H9 (cell line): ENCODE results near the gene LRRC42. TPM values are rescaled to one million over a fixed set of nuclear protein-coding genes. Genes with fewer than 3 reads are reported as not detected.

Experiments used
- DNase-seq: peaks from one replicate; pipeline ENCODE4 v3.0.0-alpha.2; 2017
- H2AFZ ChIP-seq: one replicate; pipeline ENCODE4 v1.6.1; 2013; ENCODE audit warnings: mild to moderate bottlenecking, low read length, control low read depth, moderate library complexity
- H2AK5ac ChIP-seq: 2 replicates; pipeline ENCODE4 v1.6.1; 2013; ENCODE audit warnings: low read length, control low read depth, mixed read lengths; ENCODE audit not compliant: insufficient read length
- H2BK120ac ChIP-seq: one replicate; pipeline ENCODE4 v1.6.1; 2013; ENCODE audit warnings: low read depth, mild to moderate bottlenecking, low read length, control low read depth, inconsistent platforms; ENCODE audit not compliant: poor library complexity, severe bottlenecking
- H2BK12ac ChIP-seq: 2 replicates; pipeline ENCODE4 v1.6.1; 2013; ENCODE audit warnings: low read length, control low read depth, mixed read lengths, low read depth; ENCODE audit not compliant: insufficient read length
- H2BK15ac ChIP-seq: 2 replicates; pipeline ENCODE4 v1.6.1; 2013; ENCODE audit warnings: low read depth, low read length, control low read depth
- H2BK20ac ChIP-seq: one replicate; pipeline ENCODE4 v1.6.1; 2013; ENCODE audit warnings: low read depth, mild to moderate bottlenecking, low read length, control low read depth, inconsistent platforms; ENCODE audit not compliant: poor library complexity, severe bottlenecking
- H2BK5ac ChIP-seq: 2 replicates; pipeline ENCODE4 v1.6.1; 2013; ENCODE audit warnings: low read length, control low read depth, mixed read lengths; ENCODE audit not compliant: insufficient read length
- H3K14ac ChIP-seq: 2 replicates; pipeline ENCODE4 v1.6.1; 2013; ENCODE audit warnings: low read length, control low read depth; ENCODE audit not compliant: insufficient read depth
- H3K18ac ChIP-seq: 2 replicates; pipeline ENCODE4 v1.6.1; 2013; ENCODE audit warnings: low read depth, mild to moderate bottlenecking, mixed read lengths, low read length, control low read depth; ENCODE audit not compliant: insufficient read length
- H3K23ac ChIP-seq: 2 replicates; pipeline ENCODE4 v1.6.1; 2013; ENCODE audit warnings: low read length, control low read depth, mixed read lengths, low read depth; ENCODE audit not compliant: insufficient read length
- H3K23me2 ChIP-seq: 2 replicates; pipeline ENCODE4 v1.6.1; 2013; ENCODE audit warnings: low read depth, mild to moderate bottlenecking, mixed read lengths, low read length, control low read depth; ENCODE audit not compliant: insufficient read length, poor library complexity, severe bottlenecking
- H3K27ac ChIP-seq: 2 replicates; pipeline ENCODE4 v1.5.1; 2013; ENCODE audit warnings: low read length, control low read depth, mixed read lengths, low read depth; ENCODE audit not compliant: insufficient read length
- H3K27me3 ChIP-seq: 2 replicates; pipeline ENCODE4 v1.6.1; 2013; ENCODE audit warnings: low read length, control low read depth, inconsistent platforms; ENCODE audit not compliant: insufficient read depth
- H3K4ac ChIP-seq: 2 replicates; pipeline ENCODE4 v1.6.1; 2013; ENCODE audit warnings: low read depth, mild to moderate bottlenecking, control low read depth, inconsistent platforms, low read length, moderate library complexity
- H3K4me1 ChIP-seq: 2 replicates; pipeline ENCODE4 v1.6.1; 2013; ENCODE audit warnings: low read length, control low read depth, inconsistent platforms; ENCODE audit not compliant: insufficient read depth
- H3K4me2 ChIP-seq: 2 replicates; pipeline ENCODE4 v1.6.1; 2013; ENCODE audit warnings: low read length, control low read depth, mixed read lengths; ENCODE audit not compliant: insufficient read length, insufficient read depth
- H3K56ac ChIP-seq: 2 replicates; pipeline ENCODE4 v1.6.1; 2013; ENCODE audit warnings: low read depth, mild to moderate bottlenecking, mixed read lengths, low read length, control low read depth; ENCODE audit not compliant: insufficient read length
- H3K79me1 ChIP-seq: 2 replicates; pipeline ENCODE4 v1.6.1; 2013; ENCODE audit warnings: low read depth, mild to moderate bottlenecking, moderate library complexity, low read length, control low read depth, inconsistent platforms; ENCODE audit not compliant: insufficient read depth, poor library complexity, severe bottlenecking
- H3K79me2 ChIP-seq: 2 replicates; pipeline ENCODE4 v1.6.1; 2013; ENCODE audit warnings: low read length, control low read depth, inconsistent platforms; ENCODE audit not compliant: insufficient read depth
- H3K9ac ChIP-seq: 2 replicates; pipeline ENCODE4 v1.6.1; 2013; ENCODE audit warnings: low read length, control low read depth, mixed read lengths; ENCODE audit not compliant: insufficient read length; ENCODE audit errors: extremely low read depth
- H3K9me3 ChIP-seq: one replicate; pipeline ENCODE4 v1.6.1; 2013; ENCODE audit warnings: low read depth, low read length, inconsistent platforms; ENCODE audit not compliant: control insufficient read depth
- H3T11ph ChIP-seq: one replicate; pipeline ENCODE4 v1.6.1; 2013; ENCODE audit warnings: mild to moderate bottlenecking, low read length, control low read depth, inconsistent platforms
- H4K20me1 ChIP-seq: one replicate; pipeline ENCODE4 v1.6.1; 2013; ENCODE audit not compliant: control insufficient read depth, insufficient read length, insufficient read depth
- H4K5ac ChIP-seq: 2 replicates; pipeline ENCODE4 v1.6.1; 2013; ENCODE audit warnings: low read depth, mild to moderate bottlenecking, mixed read lengths, low read length, control low read depth; ENCODE audit not compliant: insufficient read length
- H4K8ac ChIP-seq: replicated peaks from 2 replicates; pipeline ENCODE4 v1.6.1; 2013; ENCODE audit warnings: low read length, control low read depth, mixed read lengths, low read depth; ENCODE audit not compliant: insufficient read length
- H4K91ac ChIP-seq: 2 replicates; pipeline ENCODE4 v1.6.1; 2013; ENCODE audit warnings: low read depth, mild to moderate bottlenecking, moderate library complexity, mixed read lengths, low read length, control low read depth; ENCODE audit not compliant: insufficient read length
- H3K27ac Mint-ChIP-seq, 3 experiments: 2 replicates in 2 of 3; 3 replicates in 1 of 3; pipeline ENCODE4 v1.8.0; 2020 to 2021; ENCODE audit warnings: mixed read lengths in 3 of 3, mild to moderate bottlenecking in 1 of 3, moderate library complexity in 1 of 3
- H3K27me3 Mint-ChIP-seq: 2 replicates; pipeline ENCODE4 v1.8.0; 2021; ENCODE audit warnings: low read depth, mild to moderate bottlenecking, moderate library complexity, mixed read lengths
- H3K36me3 Mint-ChIP-seq, 3 experiments: 2 replicates in 2 of 3; 3 replicates in 1 of 3; pipeline ENCODE4 v1.8.0; 2020 to 2021; ENCODE audit warnings: low read depth in 3 of 3, mixed read lengths in 3 of 3; ENCODE audit not compliant: insufficient read depth in 1 of 3
- H3K4me1 Mint-ChIP-seq, 2 experiments: 2 replicates each; pipeline ENCODE4 v1.8.0; 2020; ENCODE audit warnings: mixed read lengths in 2 of 2
- H3K4me3 Mint-ChIP-seq, 2 experiments: 2 replicates in 1 of 2; 3 replicates in 1 of 2; pipeline ENCODE4 v1.8.0; 2020 to 2021; ENCODE audit warnings: mild to moderate bottlenecking in 2 of 2, mixed read lengths in 2 of 2, moderate library complexity in 1 of 2
- H3K9me3 Mint-ChIP-seq, 2 experiments: 2 replicates in 1 of 2; 3 replicates in 1 of 2; pipeline ENCODE4 v1.8.0; 2020; ENCODE audit warnings: mild to moderate bottlenecking in 2 of 2, mixed read lengths in 2 of 2, moderate library complexity in 1 of 2
- WGBS: extraction: QIAGEN DNeasy Blood & Tissue Kit; methylation state at CpG from one replicate; pipeline ENCODE4 v1.1.7; 2013; ENCODE audit warnings: missing lambda C conversion rate, low lambda C conversion rate, mixed read lengths; ENCODE audit not compliant: insufficient read length; ENCODE audit errors: extremely low coverage; 5-methylcytosine and 5-hydroxymethylcytosine counted together
- total RNA-seq: library from RNA; stranded (reverse); gene quantifications from 2 replicates; pipeline ENCODE4 v1.2.1, GENCODE V29; 2021
- TF ChIP-seq, protein P1 (sequence below): fragments of 200-600 bp; sonication (generic); conservative IDR thresholded peaks from 3 replicates; pipeline ENCODE4 v1.8.0; 2021; ENCODE audit warnings: antibody characterized with exemption, mild to moderate bottlenecking

The LRRC42 gene
- total RNA-seq, 1 experiment from 2014 or later = 36.3 TPM

DNA sequence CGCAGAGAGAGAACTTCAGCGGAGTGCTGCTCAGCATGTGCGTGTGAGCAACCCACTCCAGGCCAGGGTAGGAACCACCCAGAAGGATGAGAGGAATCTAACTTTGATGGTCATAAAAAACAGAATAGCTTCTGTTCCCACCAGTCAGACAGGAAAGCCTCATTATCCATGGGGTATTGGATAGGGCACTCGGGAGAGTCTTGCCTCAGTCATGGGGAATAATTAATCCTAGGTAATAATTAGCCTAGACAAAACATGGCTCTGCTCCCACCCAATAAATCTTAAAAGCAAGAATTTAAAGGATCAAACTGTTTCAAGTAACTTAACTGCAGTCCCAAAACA is 36.6 kb downstream of the LRRC42 start:
- Histone ChIP-seq H4K20me1 (no peaks in the 10 kb centered on the region), H3K79me1 (no peaks in the 10 kb centered on the region), H3K23me2 (peaks cover 8% of the 10 kb centered on the region), H3K27me3 (no peaks in the 10 kb centered on the region), H3K9me3 (no peaks in the 10 kb centered on the region), H3K18ac (no peak overlapping the region), H3K9ac (no peak overlapping the region), H4K8ac (no peak overlapping the region), H2BK15ac (no peak overlapping the region), H2AFZ (peak overlapping the region; percentile 43), H2BK5ac (no peak overlapping the region), H3K27ac (no peak overlapping the region), H2AK5ac (no peak overlapping the region), H2BK120ac (no peak overlapping the region), H4K91ac (no peak overlapping the region), H3T11ph (no peak overlapping the region), H3K4ac (no peak overlapping the region), H2BK12ac (no peak overlapping the region), H3K14ac (no peak overlapping the region), H4K5ac (no peak overlapping the region), H2BK20ac (no peak overlapping the region), H3K23ac (no peak overlapping the region), H3K79me2 (no peaks in the 10 kb centered on the region), H3K4me1 (no peaks in the 10 kb centered on the region; the same call in 1 of the 2 replicates), H3K4me2 (peak overlapping the region; percentile 41), H3K56ac (no peak overlapping the region)
- Mint-ChIP-seq H3K27me3 (peaks cover 9% of the 10 kb centered on the region), H3K9me3 (no peaks in the 10 kb centered on the region; a peak in 1 of 5 replicates), H3K4me1 (peaks cover 19 to 27% of the 10 kb centered on the region in 2 experiments), H3K27ac (no peak overlapping the region), H3K36me3 (no peaks in the 10 kb centered on the region), H3K4me3 (peak overlapping the region; percentile 51 to 69)
- WGBS = no CpG with 5 or more reads among the region's 4 CpGs
- TF ChIP-seq, protein P1, sequence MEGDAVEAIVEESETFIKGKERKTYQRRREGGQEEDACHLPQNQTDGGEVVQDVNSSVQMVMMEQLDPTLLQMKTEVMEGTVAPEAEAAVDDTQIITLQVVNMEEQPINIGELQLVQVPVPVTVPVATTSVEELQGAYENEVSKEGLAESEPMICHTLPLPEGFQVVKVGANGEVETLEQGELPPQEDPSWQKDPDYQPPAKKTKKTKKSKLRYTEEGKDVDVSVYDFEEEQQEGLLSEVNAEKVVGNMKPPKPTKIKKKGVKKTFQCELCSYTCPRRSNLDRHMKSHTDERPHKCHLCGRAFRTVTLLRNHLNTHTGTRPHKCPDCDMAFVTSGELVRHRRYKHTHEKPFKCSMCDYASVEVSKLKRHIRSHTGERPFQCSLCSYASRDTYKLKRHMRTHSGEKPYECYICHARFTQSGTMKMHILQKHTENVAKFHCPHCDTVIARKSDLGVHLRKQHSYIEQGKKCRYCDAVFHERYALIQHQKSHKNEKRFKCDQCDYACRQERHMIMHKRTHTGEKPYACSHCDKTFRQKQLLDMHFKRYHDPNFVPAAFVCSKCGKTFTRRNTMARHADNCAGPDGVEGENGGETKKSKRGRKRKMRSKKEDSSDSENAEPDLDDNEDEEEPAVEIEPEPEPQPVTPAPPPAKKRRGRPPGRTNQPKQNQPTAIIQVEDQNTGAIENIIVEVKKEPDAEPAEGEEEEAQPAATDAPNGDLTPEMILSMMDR = no peak
- DNase-seq = no peak
